Stimulated activated CD8-positive, alpha-beta memory T cell treated with anti-CD3 and anti-CD28 coated beads, Interleukin-15, amount 100 ng/mL, for 48 hours (primary cell): ENCODE measurements around the gene ONECUT1.

Experiments used
- DNase-seq, 2 donors: peaks; one replicate each; pipeline ENCODE4 v3.0.0-alpha.2; 2020; ENCODE audit warnings: low read depth in 2 of 2

ONECUT1 gene

DNA sequence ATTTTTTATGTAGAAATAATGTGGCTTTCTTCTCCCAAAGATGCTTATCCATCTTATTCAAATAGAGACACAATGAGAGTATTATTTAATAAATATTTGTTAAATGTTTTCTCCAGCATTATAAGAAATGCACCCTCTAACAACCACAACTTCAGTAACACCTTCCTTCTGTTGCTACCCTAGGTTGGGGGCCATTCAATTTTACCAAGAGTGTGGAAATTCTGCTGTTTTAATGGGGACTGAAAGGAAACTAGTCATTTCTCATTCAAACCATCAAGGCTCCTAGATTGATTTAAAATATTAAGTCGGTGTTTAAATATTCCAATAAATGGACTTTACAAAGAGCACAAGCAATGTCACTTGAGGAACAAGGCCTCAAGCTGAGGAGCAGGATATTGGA is 7.6 kb downstream of the ONECUT1 start:
- no peak for DNase-seq

DNA sequence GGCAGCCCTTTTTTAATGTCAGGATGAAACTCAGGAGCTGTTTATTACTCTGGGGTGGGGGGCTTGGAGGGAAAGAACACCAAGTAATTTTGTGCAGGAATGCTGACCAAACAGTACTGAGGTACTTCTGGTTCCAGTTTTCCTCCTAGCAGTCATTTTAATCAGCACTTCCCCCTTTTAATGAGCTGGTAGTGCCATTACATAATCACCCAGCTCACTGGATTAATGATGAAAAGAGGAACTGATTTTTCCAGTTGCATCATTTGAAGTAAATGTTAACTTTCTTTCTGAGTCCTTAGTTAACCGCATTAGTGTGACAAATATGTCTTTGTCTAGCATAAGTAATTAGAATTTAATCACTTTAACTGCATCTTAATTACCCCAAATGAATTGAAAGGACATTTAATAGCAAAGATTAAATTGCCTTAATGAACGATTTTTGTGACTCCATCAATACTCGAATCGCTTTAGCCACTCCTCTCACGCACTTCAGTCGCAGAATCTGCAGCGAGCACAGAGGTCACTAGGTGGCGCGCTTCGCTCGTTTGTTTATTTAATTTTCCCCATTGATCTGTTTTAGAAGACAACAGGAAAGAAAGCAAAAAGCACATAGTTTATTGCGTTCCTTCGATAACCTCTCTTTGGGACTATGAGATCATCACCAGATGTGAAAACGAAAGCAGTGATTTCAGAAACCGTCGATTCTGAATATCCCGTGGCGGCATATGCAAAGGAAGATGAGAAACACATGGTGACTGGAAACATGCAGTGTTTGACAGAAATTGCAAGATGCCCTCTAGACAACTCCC is 9.8 kb downstream of the ONECUT1 start:
- DNase-seq = peak in 1 of 2 donors; percentile 34

- no peak for DNase-seq
Observed at GRCh38 chr15:52778457-52778856, 11.7 kb downstream of the ONECUT1 start.

- DNase-seq = no peak
Observed at GRCh38 chr15:52772766-52773165, 17.4 kb downstream of the ONECUT1 start.

DNA sequence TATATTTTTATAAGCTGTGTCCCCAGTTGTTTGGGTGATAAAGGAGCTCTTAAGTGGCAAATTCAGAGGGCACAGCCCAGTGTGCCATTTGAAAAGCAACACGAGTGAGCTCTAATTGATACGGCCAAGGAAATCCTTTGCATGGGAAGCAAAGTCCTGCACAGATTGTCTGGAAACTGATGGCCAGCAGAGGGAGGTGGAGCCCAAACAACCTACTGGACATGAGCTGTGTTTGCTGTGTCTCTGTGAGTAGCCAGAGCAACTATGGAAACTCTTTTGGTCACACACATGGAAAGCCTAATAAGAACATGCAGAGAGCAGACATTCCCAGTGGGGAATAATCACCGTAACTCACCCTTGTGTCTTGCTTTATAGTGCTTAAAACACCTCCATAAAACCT is 24.4 kb downstream of the ONECUT1 start:
- DNase-seq = no peak

GRCh38 chr15:52764731-52765130 is 25.4 kb downstream of the ONECUT1 start:
- no peak for DNase-seq

DNA sequence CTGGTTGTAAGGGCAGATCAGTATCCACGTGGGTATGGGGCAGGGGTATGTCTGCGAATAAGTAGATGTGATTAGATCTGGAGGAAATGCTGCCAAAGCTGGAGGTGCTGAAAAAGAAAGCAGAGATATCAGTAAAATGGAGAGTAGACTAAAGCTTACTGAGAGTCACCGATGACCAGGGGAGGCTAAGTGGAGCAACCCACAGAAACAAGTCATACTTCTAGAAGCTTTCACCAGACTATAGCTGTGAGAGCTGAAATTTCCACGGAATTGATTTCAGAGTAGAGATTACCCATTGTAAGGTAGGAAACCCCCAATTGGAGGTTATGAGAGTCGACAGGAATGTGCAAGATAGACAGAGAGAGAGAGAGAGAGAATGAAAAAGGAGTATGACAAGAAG is 27.5 kb downstream of the ONECUT1 start:
- DNase-seq = no peak

- no peak for DNase-seq
Observed at GRCh38 chr15:52760562-52760961, 29.6 kb downstream of the ONECUT1 start.

DNA sequence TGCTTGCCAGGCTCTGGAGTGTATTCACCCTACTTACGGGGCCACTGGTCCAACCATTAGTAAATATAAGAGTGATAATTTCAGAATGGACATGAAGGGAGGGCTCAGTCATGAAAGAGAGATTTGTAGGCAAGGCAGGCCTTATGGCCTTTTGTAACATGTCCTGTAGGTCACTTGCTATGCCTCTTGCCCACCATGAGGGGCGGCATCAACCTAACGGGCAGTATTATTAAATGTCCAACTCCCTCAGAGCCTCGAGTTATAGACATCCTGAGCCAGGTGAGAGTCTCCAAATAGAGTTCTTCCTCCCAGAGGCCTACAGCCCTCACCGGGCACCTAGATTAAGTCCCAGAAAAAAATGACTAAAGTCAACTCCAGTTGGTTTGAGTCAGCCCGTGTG is 30.2 kb downstream of the ONECUT1 start:
- no peak for DNase-seq

DNA sequence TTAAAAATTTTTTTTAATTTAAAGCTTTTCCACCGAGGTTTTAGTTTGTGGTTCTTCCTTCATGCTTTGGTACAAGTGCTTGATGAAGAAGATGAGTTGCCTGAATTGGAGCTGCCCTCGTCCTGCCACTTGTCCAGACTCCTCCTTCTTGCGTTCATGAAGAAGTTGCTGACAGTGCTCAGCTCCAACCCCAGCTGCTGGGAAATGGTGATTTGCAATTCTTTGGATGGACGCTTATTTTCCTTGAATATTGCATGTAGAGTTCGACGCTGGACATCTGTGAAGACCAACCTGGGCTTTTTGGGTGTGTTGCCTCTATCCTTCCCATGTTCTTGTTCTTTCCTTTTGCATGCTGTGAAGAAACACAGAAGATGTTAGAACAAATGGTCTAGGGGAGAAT is 32.6 kb downstream of the ONECUT1 start:
- DNase-seq = no peak

DNA sequence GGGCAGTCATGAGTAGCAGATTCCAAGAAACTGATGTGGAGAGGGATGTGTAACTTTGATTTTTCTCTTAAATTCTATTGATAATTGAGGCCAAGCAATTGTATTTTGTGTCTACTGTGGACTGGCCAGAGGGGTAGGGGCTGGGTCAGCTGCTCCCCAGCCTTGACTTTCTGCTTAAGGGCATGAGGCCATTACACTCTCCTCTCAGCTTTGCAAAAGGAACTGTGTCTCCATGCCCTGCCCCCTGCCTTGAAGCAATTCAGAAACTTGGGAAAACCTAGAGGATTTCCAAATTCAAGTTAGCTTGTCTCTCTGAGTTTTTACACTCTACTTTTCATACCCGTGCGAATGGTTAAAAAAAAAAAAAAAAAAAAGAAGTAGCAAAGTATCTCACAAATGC is 38.6 kb downstream of the ONECUT1 start:
- DNase-seq = no peak

- no peak for DNase-seq
Observed at GRCh38 chr15:52749258-52749657, 40.9 kb downstream of the ONECUT1 start.

DNA sequence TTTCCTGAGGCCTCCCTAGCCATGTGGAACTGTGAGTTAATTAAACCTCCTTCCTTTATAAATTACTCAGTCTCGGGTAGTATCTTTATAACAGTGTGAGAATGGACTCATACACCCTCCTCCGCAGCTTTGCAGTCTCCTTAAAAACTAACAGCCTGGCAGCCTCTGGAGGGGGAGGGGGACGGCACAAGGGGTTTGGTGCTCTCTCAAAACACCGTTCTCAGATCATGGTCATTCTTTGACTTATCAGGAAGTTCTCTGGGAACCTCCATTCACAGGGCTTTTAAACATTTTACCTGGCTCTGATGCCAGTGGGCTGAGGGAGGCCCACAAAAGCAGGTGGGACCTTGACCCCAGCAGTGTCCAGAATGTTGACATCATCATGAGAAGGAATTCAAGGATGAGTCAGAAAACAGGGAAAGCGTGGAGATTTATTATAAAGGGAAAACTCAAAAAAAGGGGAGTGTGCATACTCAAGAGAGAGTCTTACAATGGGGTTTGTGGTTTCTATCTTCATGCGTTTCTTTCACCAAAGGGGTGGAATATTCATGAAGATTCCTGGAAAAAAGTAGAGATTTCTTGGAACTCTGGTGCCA is 43.9 kb downstream of the ONECUT1 start:
- DNase-seq = no peak

- DNase-seq = no peak
Observed at GRCh38 chr15:52745326-52746161, 44.6 kb downstream of the ONECUT1 start.

DNA sequence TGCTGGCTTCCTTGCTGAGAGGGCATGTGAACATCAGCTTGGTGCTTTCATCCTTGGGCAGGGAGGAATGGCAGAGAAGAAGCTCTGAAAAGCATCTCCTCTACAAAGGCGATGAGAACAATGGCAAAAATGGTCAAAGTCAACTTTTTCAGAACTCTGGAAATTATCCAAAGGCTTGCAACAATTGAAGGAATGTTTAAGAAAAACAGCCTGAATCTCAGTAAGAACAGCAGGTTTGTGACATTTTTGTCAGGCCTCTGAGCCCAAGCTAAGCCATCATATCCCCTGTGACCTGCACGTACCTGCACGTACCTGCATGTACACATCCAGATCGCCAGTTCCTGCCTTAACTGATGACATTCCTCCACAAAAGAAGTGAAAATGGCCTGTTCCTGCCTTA is 51.8 kb downstream of the ONECUT1 start:
- no peak for DNase-seq

- no peak for DNase-seq
Observed at GRCh38 chr15:52737720-52738119, 52.4 kb downstream of the ONECUT1 start.

GRCh38 chr15:52735231-52736089 is 54.7 kb downstream of the ONECUT1 start:
- peak; percentile 4 to 36 for DNase-seq

- no peak for DNase-seq
Observed at GRCh38 chr15:52734329-52734728, 55.8 kb downstream of the ONECUT1 start.

- DNase-seq = no peak
Observed at GRCh38 chr15:52733696-52734255, 56.4 kb downstream of the ONECUT1 start.

DNA sequence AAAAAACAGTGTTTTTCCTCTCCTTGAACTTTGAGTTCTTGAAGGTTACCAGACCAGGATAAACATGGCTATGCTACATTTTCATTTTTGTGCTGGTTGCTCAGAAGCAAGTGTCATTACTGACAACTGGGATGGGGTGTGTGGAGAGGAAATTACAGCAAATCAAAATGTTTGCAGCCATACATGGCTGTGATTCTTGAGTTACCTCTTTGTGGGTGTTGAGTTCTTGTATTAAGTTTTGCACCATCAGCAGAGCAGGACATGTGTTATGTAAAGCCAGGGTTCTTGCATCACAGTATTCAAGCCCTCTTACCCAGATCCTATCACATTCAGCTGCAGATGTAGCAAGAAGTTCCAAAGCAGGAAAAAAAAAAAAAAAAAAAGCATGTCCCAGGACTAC is 57.0 kb downstream of the ONECUT1 start:
- no peak for DNase-seq

DNA sequence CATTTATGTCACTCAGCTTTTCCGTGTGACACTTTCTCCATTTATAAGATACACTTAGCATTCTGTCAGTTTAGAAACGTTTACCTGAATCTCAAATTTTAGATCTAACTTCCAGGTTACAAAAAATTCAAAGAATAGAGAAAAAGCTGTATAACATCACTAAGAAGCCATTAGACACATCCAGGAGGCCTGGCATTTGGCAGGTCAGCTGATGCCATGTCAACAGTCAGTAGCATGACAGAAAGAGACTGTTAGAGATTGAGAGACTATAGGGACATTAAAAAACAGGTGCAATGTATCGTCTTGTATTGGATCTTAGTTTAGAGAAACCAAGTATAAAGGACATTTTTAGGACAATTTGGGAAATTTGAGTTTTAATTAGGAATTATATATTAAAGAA is 57.6 kb downstream of the ONECUT1 start:
- DNase-seq = no peak
